SKM-1 treated with dmso at 0.1 percent for 144 hours (cell line): ENCODE measurements around the gene KRTAP10-12.

Experiments
- DNase-seq: peaks from one replicate; lab custom pipeline; 2025; ENCODE audit not compliant: unreplicated experiment; lab: John Stamatoyannopoulos, UW

Gene KRTAP10-12

GRCh38 chr21:44697811-44698734, 1.1 kb downstream of the KRTAP10-12 start:
- no peak for DNase-seq

- DNase-seq = no peak
Observed at GRCh38 chr21:44699502-44700001, 2.6 kb downstream of the KRTAP10-12 start.

GRCh38 chr21:44700101-44701022, 3.4 kb downstream of the KRTAP10-12 start:
- DNase-seq = no peak

GRCh38 chr21:44701023-44701400, 4.0 kb downstream of the KRTAP10-12 start:
- no peak for DNase-seq

GRCh38 chr21:44701541-44701940, 4.6 kb downstream of the KRTAP10-12 start:
- no peak for DNase-seq

GRCh38 chr21:44702111-44702972, 5.4 kb downstream of the KRTAP10-12 start:
- DNase-seq = no peak

GRCh38 chr21:44702973-44703730, 6.2 kb downstream of the KRTAP10-12 start:
- no peak for DNase-seq

- no peak for DNase-seq
Observed at GRCh38 chr21:44703731-44704635, 7.0 kb downstream of the KRTAP10-12 start.

GRCh38 chr21:44704636-44705001, 7.6 kb downstream of the KRTAP10-12 start:
- no peak for DNase-seq

GRCh38 chr21:44706026-44706705, 9.2 kb downstream of the KRTAP10-12 start:
- no peak for DNase-seq

GRCh38 chr21:44706706-44707581, 10.0 kb downstream of the KRTAP10-12 start:
- no peak for DNase-seq

- DNase-seq = no peak
Observed at GRCh38 chr21:44708213-44708865, 11.4 kb downstream of the KRTAP10-12 start.

GRCh38 chr21:44708866-44709425, 12.0 kb downstream of the KRTAP10-12 start:
- DNase-seq = no peak

- DNase-seq = no peak
Observed at GRCh38 chr21:44709426-44710293, 12.7 kb downstream of the KRTAP10-12 start.

GRCh38 chr21:44710294-44710665, 13.3 kb downstream of the KRTAP10-12 start:
- DNase-seq = no peak
